Upper lobe of left lung (tissue), 6 donors: ENCODE data around the gene LTO1. TPM values are rescaled to one million over a fixed set of nuclear protein-coding genes. Genes with fewer than 3 reads are reported as not detected.

ENCODE experiments used
- ATAC-seq, 2 donors: fragments of 200-7000 bp; cut with Tn5 transposase; one replicate each; pipeline ENCODE4 v1.9.1; 2022; ENCODE audit warnings: mild to moderate bottlenecking in 2 of 2, moderate library complexity in 2 of 2; ENCODE audit not compliant: low FRiP score in 2 of 2
- DNase-seq, 2 donors: peaks; one replicate each; pipeline ENCODE4 v3.0.0-alpha.2; 2019 to 2020
- H3K27ac ChIP-seq, 4 donors: fragments of 200-600 bp; sonication (generic); one replicate each; pipeline ENCODE4 v1.5.1; 2016 to 2019
- H3K27me3 ChIP-seq, 4 donors: fragments of 200-600 bp; sonication (generic); one replicate each; pipeline ENCODE4 v1.5.1; 2017 to 2019
- H3K36me3 ChIP-seq, 4 donors: fragments of 200-600 bp; sonication (generic); one replicate each; pipeline ENCODE4 v1.5.1; 2016 to 2019
- H3K4me1 ChIP-seq, 4 donors: fragments of 200-600 bp; sonication (generic); one replicate each; pipeline ENCODE4 v1.5.1; 2018 to 2019
- H3K4me3 ChIP-seq, 4 donors: fragments of 200-600 bp; sonication (generic); one replicate each; pipeline ENCODE4 v1.5.1; 2017 to 2019; ENCODE audit warnings: mild to moderate bottlenecking in 2 of 4, moderate library complexity in 1 of 4
- H3K9me3 ChIP-seq, 4 donors: fragments of 200-600 bp; sonication (generic); one replicate each; pipeline ENCODE4 v1.5.1; 2018 to 2019
- EP300 ChIP-seq, 4 donors: sonication (generic); formaldehyde crosslinking; IDR thresholded peaks; one replicate each; pipeline ENCODE4 v1.5.1; 2017; ENCODE audit warnings: antibody characterized with exemption in 4 of 4, control low read depth in 2 of 4
- POLR2A ChIP-seq, 4 donors: fragments of 450-650 bp; IDR thresholded peaks; one replicate each; pipeline ENCODE4 v1.5.1; 2016 to 2017; ENCODE audit warnings: antibody characterized with exemption in 4 of 4, mild to moderate bottlenecking in 2 of 4
- POLR2AphosphoS5 ChIP-seq, 2 donors: sonication (generic); formaldehyde crosslinking; IDR thresholded peaks; one replicate each; pipeline ENCODE4 v1.5.1; 2017; ENCODE audit warnings: antibody characterized with exemption in 2 of 2
- WGBS, 2 donors: methylation state at CpG; one replicate each; pipeline ENCODE4 v1.1.5; 2017 to 2018; 5-methylcytosine and 5-hydroxymethylcytosine counted together
- total RNA-seq, 6 donors: library from RNA; depleted of rRNA in 4 of 6; stranded (reverse); fragments of >200 nt in 4 of 6; gene quantifications; one replicate each; pipeline versions ENCODE4 v1.1.0 to v1.2.1, GENCODE V29; 2016 to 2021
- TF ChIP-seq, protein P1 (sequence below), 6 experiments: fragments of 450-650 bp in 4 of 6; fragments of 200-600 bp in 2 of 6; sonication (generic) in 2 of 6; IDR thresholded peaks; one replicate each; pipeline ENCODE4 v1.5.1; 2016 to 2019; ENCODE audit warnings: antibody characterized with exemption in 6 of 6
- donor health status: DM: no; HTN: no; CAD: no; lungs with moderate emphysema.
- donor health status: DM: no; HTN: yes; CAD: no; lungs with severe emphysema.

LTO1 gene
- total RNA-seq, 6 donors from 2014 or later: 18.5 to 68.1 (median 28.3) TPM

DNA sequence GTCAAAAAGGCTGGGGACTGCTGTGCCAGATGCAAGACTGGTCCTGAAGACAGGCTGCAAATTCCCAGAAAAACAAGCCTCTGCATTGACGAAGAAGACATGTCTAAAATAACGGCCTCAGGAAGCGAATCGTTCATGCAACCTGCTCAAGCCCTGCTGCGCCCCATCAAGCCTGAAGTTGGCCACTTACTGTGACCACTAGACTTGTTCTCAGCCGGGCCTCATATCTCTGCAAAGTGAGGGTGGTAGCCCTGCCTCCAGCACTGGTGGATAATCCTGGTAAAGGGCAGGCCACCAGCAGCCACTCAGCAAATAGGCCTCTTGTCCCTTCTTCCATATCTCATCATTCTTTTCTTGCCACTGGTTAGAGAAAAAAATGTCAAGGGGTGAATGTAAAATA lies 11.8 kb downstream of the LTO1 start:
- Histone ChIP-seq H3K4me1 (no peaks in the 10 kb centered on the region), H3K9me3 (no peaks in the 10 kb centered on the region), H3K4me3 (no peak overlapping the region), H3K27me3 (no peaks in the 10 kb centered on the region), H3K36me3 (peaks cover 0 to 66% (median 47%) of the 10 kb centered on the region in 4 donors), H3K27ac (no peak overlapping the region)
- ATAC-seq (no peak), DNase-seq (no peak)
- TF ChIP-seq POLR2AphosphoS5 (IDR thresholded peaks at IDR 0.05) (no peak), POLR2A (IDR thresholded peaks at IDR 0.05) (no peak), EP300 (IDR thresholded peaks at IDR 0.05) (no peak)
- WGBS, 2 donors: 92% methylated on average over 6 of the region's 6 CpGs

DNA sequence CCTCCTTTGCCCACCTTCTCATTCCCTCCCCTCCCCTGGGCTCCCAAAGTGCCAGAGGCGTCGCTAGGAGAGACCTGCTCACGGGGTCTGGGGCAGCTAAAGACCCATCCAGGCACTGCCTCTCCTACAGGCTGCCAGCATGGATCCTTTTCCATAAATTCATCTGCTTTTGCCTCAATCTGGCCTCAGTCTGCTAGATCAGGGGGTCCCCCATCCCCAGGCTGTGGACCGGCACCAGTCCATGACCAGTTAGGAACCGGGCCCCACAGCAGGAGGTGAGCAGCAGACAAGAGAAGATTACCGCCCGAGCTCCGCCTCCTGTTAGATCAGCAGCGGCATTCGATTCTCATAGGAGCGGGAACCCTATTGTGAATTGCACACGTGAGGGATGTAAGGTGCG lies 12.3 kb downstream of the LTO1 start:
- ATAC-seq (no peak), DNase-seq (no peak)
- WGBS, 2 donors: 97 to 99% methylated on average over 7 to 13 of the region's 13 CpGs
- no peak overlapping the region for H3K27ac ChIP-seq
- no peaks in the 10 kb centered on the region for H3K27me3 ChIP-seq
- no peaks in the 10 kb centered on the region for H3K9me3 ChIP-seq
- H3K4me3 ChIP-seq: no peak overlapping the region
- H3K36me3 ChIP-seq: peaks cover 0 to 63% (median 45%) of the 10 kb centered on the region in 4 donors
- TF ChIP-seq POLR2AphosphoS5 (IDR thresholded peaks at IDR 0.05) (no peak), POLR2A (IDR thresholded peaks at IDR 0.05) (no peak), EP300 (IDR thresholded peaks at IDR 0.05) (no peak)
- TF ChIP-seq, protein P1, sequence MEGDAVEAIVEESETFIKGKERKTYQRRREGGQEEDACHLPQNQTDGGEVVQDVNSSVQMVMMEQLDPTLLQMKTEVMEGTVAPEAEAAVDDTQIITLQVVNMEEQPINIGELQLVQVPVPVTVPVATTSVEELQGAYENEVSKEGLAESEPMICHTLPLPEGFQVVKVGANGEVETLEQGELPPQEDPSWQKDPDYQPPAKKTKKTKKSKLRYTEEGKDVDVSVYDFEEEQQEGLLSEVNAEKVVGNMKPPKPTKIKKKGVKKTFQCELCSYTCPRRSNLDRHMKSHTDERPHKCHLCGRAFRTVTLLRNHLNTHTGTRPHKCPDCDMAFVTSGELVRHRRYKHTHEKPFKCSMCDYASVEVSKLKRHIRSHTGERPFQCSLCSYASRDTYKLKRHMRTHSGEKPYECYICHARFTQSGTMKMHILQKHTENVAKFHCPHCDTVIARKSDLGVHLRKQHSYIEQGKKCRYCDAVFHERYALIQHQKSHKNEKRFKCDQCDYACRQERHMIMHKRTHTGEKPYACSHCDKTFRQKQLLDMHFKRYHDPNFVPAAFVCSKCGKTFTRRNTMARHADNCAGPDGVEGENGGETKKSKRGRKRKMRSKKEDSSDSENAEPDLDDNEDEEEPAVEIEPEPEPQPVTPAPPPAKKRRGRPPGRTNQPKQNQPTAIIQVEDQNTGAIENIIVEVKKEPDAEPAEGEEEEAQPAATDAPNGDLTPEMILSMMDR (IDR thresholded peaks at IDR 0.05): no peak
- H3K4me1 ChIP-seq: peaks cover 0 to 3% (median 0%) of the 10 kb centered on the region in 4 donors

DNA sequence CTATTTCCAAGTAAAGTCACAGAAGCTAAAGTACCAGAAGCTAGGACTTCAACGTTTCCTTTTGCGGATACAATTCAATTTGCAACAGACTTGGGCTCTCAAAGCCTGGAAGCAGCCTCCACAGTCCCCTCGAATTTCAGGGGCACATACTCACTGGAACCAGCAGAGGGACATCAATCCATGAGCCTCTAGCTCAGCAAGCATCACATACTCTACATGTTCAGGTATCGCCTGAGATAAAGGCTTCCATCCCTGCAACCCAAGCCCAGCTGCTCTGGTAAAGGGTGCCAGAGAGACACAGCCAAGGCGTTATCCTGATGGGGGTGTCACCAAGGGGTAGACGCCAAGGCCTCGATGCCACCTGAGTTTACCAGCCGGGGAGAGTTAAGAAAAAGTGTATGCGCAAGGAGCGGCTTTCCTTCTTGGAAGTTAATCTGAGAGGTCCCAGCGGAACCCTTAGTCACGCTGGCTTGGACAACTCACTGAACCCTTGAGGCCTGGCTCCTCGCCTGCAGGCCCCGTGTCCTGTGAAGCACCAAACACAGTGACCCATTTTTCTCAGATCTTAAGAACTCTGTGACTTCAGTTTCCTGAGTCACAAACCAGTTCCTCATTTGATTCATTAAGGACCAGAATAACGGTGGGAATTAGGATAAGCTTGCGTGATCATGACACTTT lies 13.0 kb downstream of the LTO1 start:
- WGBS, 2 donors: 66 to 74% methylated on average over 15 to 16 of the region's 16 CpGs

DNA sequence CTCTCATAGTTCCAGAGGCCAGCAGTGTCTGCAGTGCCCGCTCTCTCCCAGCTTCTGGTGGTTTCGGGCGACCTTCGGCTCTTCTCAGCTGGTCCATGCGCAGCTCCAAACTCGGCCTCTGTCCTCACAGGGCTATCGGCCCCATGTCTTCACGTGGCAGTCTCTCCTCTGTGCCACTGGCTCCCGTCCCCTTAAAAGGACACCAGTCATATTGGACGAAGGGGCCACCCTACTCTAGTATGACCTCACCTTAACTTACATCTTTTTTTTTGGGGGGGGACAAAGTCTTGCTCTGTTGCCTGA lies 13.8 kb downstream of the LTO1 start:
- ATAC-seq (no peak), DNase-seq (no peak)
- 77 to 86% methylated on average over 10 of the region's 10 CpGs for WGBS, 2 donors
- H3K4me1 ChIP-seq: peaks cover 0 to 3% (median 0%) of the 10 kb centered on the region in 4 donors
- H3K27me3 ChIP-seq: no peaks in the 10 kb centered on the region
- no peak for TF ChIP-seq POLR2A (IDR thresholded peaks at IDR 0.05)
- no peak for TF ChIP-seq POLR2AphosphoS5 (IDR thresholded peaks at IDR 0.05)
- TF ChIP-seq, protein P1 (IDR thresholded peaks at IDR 0.05): no peak
- TF ChIP-seq EP300 (IDR thresholded peaks at IDR 0.05): no peak
- H3K4me3 ChIP-seq: no peak overlapping the region
- H3K9me3 ChIP-seq: no peaks in the 10 kb centered on the region
- H3K36me3 ChIP-seq: peaks cover 0 to 48% (median 32%) of the 10 kb centered on the region in 4 donors
- H3K27ac ChIP-seq: no peak overlapping the region

More for the DNA sequence above, 13.0 kb downstream of the LTO1 start:
- no peak for ATAC-seq
- Histone ChIP-seq H3K27me3 (no peaks in the 10 kb centered on the region), H3K36me3 (peaks cover 0 to 56% (median 40%) of the 10 kb centered on the region in 4 donors), H3K4me1 (peaks cover 0 to 3% (median 0%) of the 10 kb centered on the region in 4 donors), H3K27ac (no peak overlapping the region), H3K9me3 (no peaks in the 10 kb centered on the region), H3K4me3 (no peak overlapping the region)
- no peak for DNase-seq
- TF ChIP-seq, protein P1 (IDR thresholded peaks at IDR 0.05): no peak
- TF ChIP-seq EP300 (IDR thresholded peaks at IDR 0.05) (no peak), POLR2AphosphoS5 (IDR thresholded peaks at IDR 0.05) (no peak), POLR2A (IDR thresholded peaks at IDR 0.05) (no peak)

DNA sequence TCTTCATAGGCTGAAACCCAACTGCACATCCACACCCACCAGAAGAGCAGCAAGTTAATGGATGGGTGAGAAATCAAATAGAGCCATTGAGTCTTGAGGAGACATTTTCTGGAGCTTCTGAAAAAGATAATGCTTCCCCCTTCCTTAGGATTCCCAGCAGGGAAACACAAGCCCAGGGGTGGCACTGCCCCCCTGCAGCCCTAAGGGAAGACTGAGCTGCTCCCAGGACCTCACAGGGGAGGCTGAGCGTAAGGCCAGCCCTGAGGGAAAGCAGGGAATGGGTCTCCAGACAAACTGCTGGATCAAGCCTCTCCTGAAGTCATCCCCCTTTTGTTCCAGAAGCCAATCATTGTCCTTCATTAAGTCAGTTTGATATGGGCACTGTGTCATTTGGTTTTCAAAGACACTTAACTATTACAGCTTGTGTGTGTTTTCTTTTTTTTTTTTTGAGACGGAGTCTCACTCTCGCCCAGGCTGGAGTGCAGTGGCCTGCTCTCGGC lies 15.1 kb downstream of the LTO1 start:
- Histone ChIP-seq H3K9me3 (no peaks in the 10 kb centered on the region), H3K4me1 (peaks cover 0 to 3% (median 0%) of the 10 kb centered on the region in 4 donors), H3K4me3 (no peak overlapping the region), H3K27me3 (no peaks in the 10 kb centered on the region), H3K27ac (no peak overlapping the region), H3K36me3 (peaks cover 0 to 35% (median 21%) of the 10 kb centered on the region in 4 donors)
- DNase-seq (no peak), ATAC-seq (no peak)
- TF ChIP-seq EP300 (IDR thresholded peaks at IDR 0.05): no peak
- TF ChIP-seq POLR2AphosphoS5 (IDR thresholded peaks at IDR 0.05): no peak
- TF ChIP-seq, protein P1 (IDR thresholded peaks at IDR 0.05): no peak
- no peak for TF ChIP-seq POLR2A (IDR thresholded peaks at IDR 0.05)
- 95 to 98% methylated on average over 3 to 4 of the region's 4 CpGs for WGBS, 2 donors
